Naive thymus-derived CD8-positive, alpha-beta T cell (primary cell): ENCODE measurements around the gene PYGB. TPM values are rescaled to one million over a fixed set of nuclear protein-coding genes. Genes with fewer than 3 reads are reported as not detected.

Experiments
- ATAC-seq, 2 donors: fragments of 150-1000 bp; cut with Tn5 transposase in 1 of 2; sonication (Bioruptor Pico), chemical (Tn5 transposase) in 1 of 2; 1 replicate in 1 of 2; 2 replicates in 1 of 2; pipeline ENCODE4 v1.10.0; 2021; ENCODE audit warnings: mild to moderate bottlenecking in 2 of 2, moderate library complexity in 2 of 2
- POLR2A ChIA-PET: fragments of 350-600 bp; sonication (Branson Sonifier 250); formaldehyde crosslinking; loops from one replicate; lab custom pipeline; 2021; ENCODE audit warnings: antibody characterized with exemption; lab: Charles Lee
- DNase-seq, 10 donors: peaks; one replicate each; pipeline versions ENCODE4 v3.0.0 to v3.0.0-alpha.2; 2020 to 2022
- H3K27ac Mint-ChIP-seq, 10 donors: one replicate each; pipeline ENCODE4 v1.8.0; 2020 to 2022; ENCODE audit warnings: mild to moderate bottlenecking in 10 of 10, mixed read lengths in 10 of 10, moderate library complexity in 4 of 10, inconsistent platforms in 1 of 10
- H3K27me3 Mint-ChIP-seq, 5 donors: one replicate each; pipeline ENCODE4 v1.8.0; 2021 to 2022; ENCODE audit warnings: mixed read lengths in 5 of 5
- H3K36me3 Mint-ChIP-seq, 3 donors: one replicate each; pipeline ENCODE4 v1.8.0; 2020 to 2022; ENCODE audit warnings: mixed read lengths in 3 of 3, mild to moderate bottlenecking in 2 of 3, inconsistent platforms in 1 of 3
- H3K4me1 Mint-ChIP-seq, 4 donors: one replicate each; pipeline ENCODE4 v1.8.0; 2021 to 2022; ENCODE audit warnings: mixed read lengths in 4 of 4
- H3K4me3 Mint-ChIP-seq, 10 donors: one replicate each; pipeline ENCODE4 v1.8.0; 2020 to 2022; ENCODE audit warnings: mild to moderate bottlenecking in 10 of 10, mixed read lengths in 10 of 10, moderate library complexity in 6 of 10, inconsistent platforms in 1 of 10
- H3K9me3 Mint-ChIP-seq, 9 donors: one replicate each; pipeline ENCODE4 v1.8.0; 2020 to 2022; ENCODE audit warnings: mixed read lengths in 9 of 9, mild to moderate bottlenecking in 3 of 9, inconsistent platforms in 1 of 9, moderate library complexity in 1 of 9
- polyA plus RNA-seq, 3 donors: library from polyadenylated mRNA; unstranded; fragments of 300-500 nt; fragmentation: Illumina TruSeq; gene quantifications; one replicate each; pipeline ENCODE4 v1.2.3, GENCODE V29; 2021
- total RNA-seq, 8 experiments: library from RNA in 2 of 8; stranded (reverse) in 2 of 8; gene quantifications; one replicate each; pipeline ENCODE4 v1.2.3 and lab custom pipeline; 2021 to 2026

Gene PYGB
- total and polyA plus RNA-seq, 5 experiments from 2014 or later = 39.9 to 107 (median 54.4) TPM

GRCh38 chr20:25301357-25301920 is 53.6 kb downstream of the PYGB start:
- DNase-seq (peak in 1 of 10 donors; percentile 62), ATAC-seq (no peak)
- Mint-ChIP-seq H3K4me3 (no peak overlapping the region), H3K27ac (peak overlapping the region in 4 of 10 donors; percentile 6 to 79 (median 62)), H3K27me3 (no peaks in the 10 kb centered on the region), H3K36me3 (peaks cover 0 to 39% (median 2%) of the 10 kb centered on the region in 3 donors), H3K4me1 (peaks cover 0 to 6% (median 0%) of the 10 kb centered on the region in 4 donors), H3K9me3 (no peaks in the 10 kb centered on the region)
- POLR2A ChIA-PET = no interaction called here

DNA sequence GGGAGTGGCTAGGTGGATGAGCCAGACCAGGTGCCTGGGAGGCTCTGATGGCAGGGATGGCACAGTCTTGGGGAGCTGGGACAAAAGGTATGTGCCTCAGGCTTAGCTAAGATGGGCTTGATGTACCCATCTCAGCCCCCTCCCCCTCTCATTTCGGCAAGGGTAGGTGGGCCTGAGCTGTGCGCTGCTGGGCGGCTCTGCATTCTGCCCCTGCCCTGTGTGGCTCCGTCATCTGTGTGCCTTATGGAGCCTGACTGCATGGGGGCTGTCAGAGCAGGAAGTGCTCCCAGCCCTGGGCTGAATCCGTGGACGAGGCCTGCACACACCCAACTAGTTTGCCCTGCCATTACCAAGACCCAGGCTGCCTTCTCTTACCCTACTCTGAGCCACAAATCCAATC is 54.7 kb downstream of the PYGB start:
- peaks cover 0 to 4% (median 0%) of the 10 kb centered on the region in 4 donors for H3K4me1 Mint-ChIP-seq
- no peak overlapping the region for H3K4me3 Mint-ChIP-seq
- no peaks in the 10 kb centered on the region for H3K9me3 Mint-ChIP-seq
- peak overlapping the region in 4 of 10 donors; percentile 34 to 70 (median 58) for H3K27ac Mint-ChIP-seq
- peak in 1 of 10 donors; percentile 41 for DNase-seq
- POLR2A ChIA-PET = no interaction called here
- no peaks in the 10 kb centered on the region for H3K27me3 Mint-ChIP-seq
- peaks cover 0 to 36% (median 2%) of the 10 kb centered on the region in 3 donors for H3K36me3 Mint-ChIP-seq
- ATAC-seq = no peak

DNA sequence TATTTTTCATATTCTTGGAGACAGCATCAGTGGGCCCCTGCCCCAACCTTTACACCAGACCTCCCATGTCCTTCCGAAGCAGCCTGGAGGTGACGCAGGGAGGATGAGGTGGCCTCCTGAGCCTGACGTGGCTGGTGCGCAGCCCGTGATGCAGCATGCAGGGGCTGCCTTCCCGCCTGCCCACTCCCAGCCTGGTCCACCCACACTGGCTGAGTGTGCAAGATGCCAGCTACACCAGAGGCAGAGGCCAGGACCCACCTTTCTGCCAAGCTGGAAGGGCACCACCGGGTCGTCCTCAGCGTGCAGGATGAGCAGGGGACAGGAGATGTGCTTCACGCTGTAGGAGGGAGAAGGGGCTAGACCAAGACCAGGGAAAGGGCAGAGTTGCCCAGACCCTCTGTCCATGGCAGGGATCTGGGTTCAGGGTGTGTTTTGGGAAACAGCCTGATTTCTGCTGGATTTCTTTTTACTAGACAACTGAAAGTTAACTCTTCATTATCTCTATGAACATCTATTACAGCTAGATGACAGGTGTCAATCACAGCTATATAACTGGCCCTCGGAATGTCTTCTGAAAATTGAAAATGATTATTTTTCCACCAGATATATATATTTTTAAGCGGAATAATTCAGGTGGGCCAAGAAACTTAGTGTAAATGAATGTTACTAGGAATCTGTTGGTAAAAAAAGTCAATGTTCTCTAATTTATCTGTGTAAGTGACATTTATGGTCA is 55.6 kb downstream of the PYGB start:
- H3K9me3 Mint-ChIP-seq = no peaks in the 10 kb centered on the region
- POLR2A ChIA-PET = no interaction called here
- peaks cover 0 to 30% (median 2%) of the 10 kb centered on the region in 3 donors for H3K36me3 Mint-ChIP-seq
- peaks cover 0 to 4% (median 0%) of the 10 kb centered on the region in 4 donors for H3K4me1 Mint-ChIP-seq
- DNase-seq (peak in 1 of 10 donors; percentile 52), ATAC-seq (no peak)
- H3K4me3 Mint-ChIP-seq = no peak overlapping the region
- peak overlapping the region in 3 of 10 donors; percentile 9 to 74 (median 11) for H3K27ac Mint-ChIP-seq
- H3K27me3 Mint-ChIP-seq = no peaks in the 10 kb centered on the region

GRCh38 chr20:25304025-25304549 is 56.2 kb downstream of the PYGB start:
- no peak overlapping the region for H3K4me3 Mint-ChIP-seq
- peaks cover 0 to 4% (median 1%) of the 10 kb centered on the region in 4 donors for H3K4me1 Mint-ChIP-seq
- H3K27me3 Mint-ChIP-seq = no peaks in the 10 kb centered on the region
- no peak for ATAC-seq
- POLR2A ChIA-PET = no interaction called here
- DNase-seq = peak in 1 of 10 donors; percentile 57
- peaks cover 0 to 24% (median 2%) of the 10 kb centered on the region in 3 donors for H3K36me3 Mint-ChIP-seq
- H3K9me3 Mint-ChIP-seq = no peaks in the 10 kb centered on the region
- no peak overlapping the region for H3K27ac Mint-ChIP-seq

GRCh38 chr20:25306991-25307903 is 59.4 kb downstream of the PYGB start:
- Mint-ChIP-seq H3K27ac (peak overlapping the region in 2 of 10 donors; percentile 46 to 72), H3K9me3 (no peaks in the 10 kb centered on the region), H3K4me1 (peaks cover 6 to 26% (median 18%) of the 10 kb centered on the region in 4 donors), H3K36me3 (peaks cover 0 to 21% (median 3%) of the 10 kb centered on the region in 3 donors), H3K4me3 (no peak overlapping the region), H3K27me3 (no peaks in the 10 kb centered on the region)
- ATAC-seq (no peak), DNase-seq (peak in 1 of 10 donors; percentile 40)
- POLR2A ChIA-PET = interaction anchor here (0.6 kb wide), 1 partner anchor 20 kb away, joined by 3 read pairs; no protein-coding TSS in a partner anchor

GRCh38 chr20:25308083-25308491 is 60.2 kb downstream of the PYGB start:
- no peaks in the 10 kb centered on the region for H3K9me3 Mint-ChIP-seq
- no peak overlapping the region for H3K4me3 Mint-ChIP-seq
- H3K27me3 Mint-ChIP-seq = no peaks in the 10 kb centered on the region
- H3K36me3 Mint-ChIP-seq = peaks cover 0 to 21% (median 4%) of the 10 kb centered on the region in 3 donors
- POLR2A ChIA-PET = interaction anchor here (0.6 kb wide), 1 partner anchor 19 kb away, joined by 3 read pairs; no protein-coding TSS in a partner anchor
- no peak overlapping the region for H3K27ac Mint-ChIP-seq
- peaks cover 6 to 27% (median 18%) of the 10 kb centered on the region in 4 donors for H3K4me1 Mint-ChIP-seq
- ATAC-seq = no peak
- peak in 1 of 10 donors; percentile 14 for DNase-seq

DNA sequence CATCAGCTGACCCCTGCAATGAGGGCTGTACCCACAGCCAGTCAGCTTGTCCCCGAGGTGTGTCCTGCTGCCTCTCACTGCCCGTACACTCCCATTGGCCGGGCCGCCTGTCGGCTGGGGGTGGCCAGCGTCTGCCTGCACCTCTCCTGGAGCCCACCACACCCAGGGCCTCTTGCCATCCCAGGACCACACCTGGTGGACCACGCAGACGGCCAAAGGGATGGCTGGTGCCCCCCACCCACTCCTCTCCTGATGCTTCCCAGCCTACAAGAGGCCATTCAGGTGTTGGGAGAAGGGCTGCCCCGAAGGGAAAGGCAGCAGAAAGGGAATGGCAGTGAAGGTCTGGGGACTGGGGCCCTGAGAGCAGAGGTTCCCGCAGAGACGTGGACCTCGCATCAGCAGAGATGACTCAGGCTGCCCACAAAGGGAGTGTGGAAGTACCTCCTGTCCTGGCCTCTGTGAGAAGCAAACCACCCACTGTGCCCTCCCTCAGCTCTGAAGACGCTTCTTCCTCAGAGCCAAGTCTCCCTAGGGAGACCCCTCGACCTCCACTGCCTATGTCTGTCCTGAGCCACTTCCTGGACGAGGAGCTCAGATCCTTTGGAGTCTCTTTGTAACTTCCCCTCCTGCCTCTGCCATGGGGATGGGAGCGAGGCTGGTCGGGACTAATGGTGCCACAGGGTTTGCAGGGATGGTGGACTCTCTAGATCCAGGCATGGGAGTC is 60.9 kb downstream of the PYGB start:
- ATAC-seq = no peak
- POLR2A ChIA-PET = no interaction called here
- Mint-ChIP-seq H3K27me3 (no peaks in the 10 kb centered on the region), H3K4me3 (no peak overlapping the region), H3K4me1 (peaks cover 6 to 31% (median 19%) of the 10 kb centered on the region in 4 donors), H3K9me3 (no peaks in the 10 kb centered on the region), H3K27ac (peak overlapping the region in 2 of 10 donors; percentile 38 to 52), H3K36me3 (peaks cover 0 to 18% (median 4%) of the 10 kb centered on the region in 3 donors)
- peak in 1 of 10 donors; percentile 4 for DNase-seq

DNA sequence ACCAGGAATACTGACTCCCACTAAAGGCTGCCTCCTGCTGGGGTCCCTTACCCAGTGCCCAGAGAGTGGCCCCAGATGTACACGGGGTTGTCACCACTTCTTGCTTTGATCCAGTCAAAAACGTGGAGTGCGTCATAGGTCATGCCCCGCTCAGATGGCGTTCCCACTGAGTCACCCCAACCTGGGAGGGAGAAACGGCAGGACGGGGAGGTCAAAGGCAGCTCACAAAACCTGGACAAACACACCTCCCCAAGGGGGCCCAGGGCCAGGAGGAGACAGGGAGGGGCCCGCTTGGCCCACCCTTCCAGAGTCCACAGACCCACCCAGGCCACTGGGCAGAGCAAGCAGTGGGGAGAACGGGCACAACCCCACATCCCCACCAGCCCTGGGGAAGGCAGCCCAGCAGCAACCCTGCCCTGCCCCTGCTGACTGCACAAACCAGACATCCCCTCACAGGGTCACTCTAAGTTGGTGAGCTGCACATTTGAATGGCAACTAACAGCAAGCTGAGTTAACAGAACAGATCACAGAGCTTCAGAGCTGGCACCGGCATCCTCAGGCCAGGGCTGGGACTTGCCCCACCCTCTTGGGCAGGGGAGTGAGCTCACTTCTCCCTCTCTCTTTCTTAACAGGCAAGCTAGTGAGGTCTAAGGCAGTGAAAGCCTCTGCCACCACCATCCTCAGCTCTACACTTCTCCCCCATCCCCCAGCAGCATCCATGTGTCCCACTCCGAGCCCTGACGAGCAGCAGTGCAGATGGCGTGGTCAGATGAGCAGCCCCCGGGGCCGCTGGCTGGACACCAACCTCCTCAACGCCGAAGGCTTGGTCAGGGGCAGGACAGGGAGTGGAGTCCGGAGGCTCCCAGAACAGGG is 61.7 kb downstream of the PYGB start:
- H3K36me3 Mint-ChIP-seq = peaks cover 0 to 15% (median 4%) of the 10 kb centered on the region in 3 donors
- peak overlapping the region in 4 of 10 donors; percentile 52 to 90 (median 84) for H3K27ac Mint-ChIP-seq
- no peak overlapping the region for H3K4me3 Mint-ChIP-seq
- no peaks in the 10 kb centered on the region for H3K27me3 Mint-ChIP-seq
- H3K4me1 Mint-ChIP-seq = peaks cover 6 to 34% (median 19%) of the 10 kb centered on the region in 4 donors
- peak in 1 of 2 donors; percentile 14 for ATAC-seq
- no peaks in the 10 kb centered on the region for H3K9me3 Mint-ChIP-seq
- DNase-seq = peak in 1 of 10 donors; percentile 32
- POLR2A ChIA-PET = no interaction called here

- Mint-ChIP-seq H3K4me3 (peak overlapping the region; percentile 44 to 68 (median 64)), H3K4me1 (peaks cover 6 to 36% (median 19%) of the 10 kb centered on the region in 4 donors), H3K9me3 (no peaks in the 10 kb centered on the region), H3K27me3 (no peaks in the 10 kb centered on the region), H3K36me3 (peaks cover 0 to 20% (median 6%) of the 10 kb centered on the region in 3 donors), H3K27ac (peak overlapping the region; percentile 46 to 90 (median 81))
- peak in 3 of 10 donors; percentile 35 to 37 (median 36) for DNase-seq
- peak; percentile 65 to 79 for ATAC-seq
- POLR2A ChIA-PET = no interaction called here
Measured at GRCh38 chr20:25310268-25310920, 62.5 kb downstream of the PYGB start.

DNA sequence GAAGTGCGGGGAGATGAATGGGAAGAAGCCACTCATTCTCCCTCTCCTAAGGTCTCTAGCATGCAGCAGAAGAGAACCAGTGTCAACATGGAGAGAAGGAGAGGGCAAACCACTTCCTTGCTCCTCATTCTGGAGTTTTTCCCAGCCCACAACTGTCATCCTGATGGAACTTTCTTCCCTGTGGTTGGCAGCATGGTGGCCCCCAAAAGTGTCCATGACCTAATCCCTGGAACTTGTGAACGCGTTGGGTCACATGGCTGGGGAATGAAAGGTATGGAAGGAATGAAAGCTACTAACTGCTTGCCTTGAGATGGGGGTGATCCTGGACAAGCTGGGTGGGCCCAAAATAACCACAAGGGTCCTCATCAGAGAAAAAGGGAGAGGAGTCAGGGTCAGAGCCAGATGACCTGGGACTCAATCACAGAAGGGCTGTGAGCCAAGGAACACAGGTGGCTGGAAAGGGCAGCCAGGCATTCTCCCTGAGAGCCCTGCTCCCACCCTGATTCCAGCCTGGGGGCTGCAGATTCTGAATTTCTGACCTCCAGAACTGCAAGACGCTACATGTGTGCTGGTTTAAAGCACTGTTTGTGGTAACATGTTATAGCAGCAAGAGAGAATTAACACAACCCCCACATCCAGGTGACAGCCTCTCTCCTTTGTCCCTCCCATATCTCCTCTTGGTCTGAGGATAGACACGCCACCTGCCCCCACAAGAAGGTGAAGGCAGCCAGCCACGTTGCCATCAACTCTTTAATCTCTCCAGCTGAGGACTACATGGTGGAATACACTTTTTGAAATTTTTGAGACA is 63.2 kb downstream of the PYGB start:
- Mint-ChIP-seq H3K27ac (peak overlapping the region; percentile 46 to 90 (median 81)), H3K27me3 (no peaks in the 10 kb centered on the region), H3K4me3 (peak overlapping the region; percentile 44 to 68 (median 64)), H3K4me1 (peaks cover 7 to 39% (median 20%) of the 10 kb centered on the region in 4 donors), H3K36me3 (peaks cover 0 to 26% (median 6%) of the 10 kb centered on the region in 3 donors), H3K9me3 (no peaks in the 10 kb centered on the region)
- POLR2A ChIA-PET = no interaction called here
- DNase-seq (peak in 1 of 10 donors; percentile 57), ATAC-seq (no peak)
